SK-N-SH treated with all-trans-retinoic acid at 6 μM for 48 hours (cell line): ENCODE measurements around the gene HSD11B1L.

Experiments used
- CREB5 ChIP-seq: fragments of 250-450 bp; sonication (Bioruptor Pico); IDR thresholded peaks from 2 replicates; pipeline ENCODE4 v1.5.1; 2020; ENCODE audit warnings: low read depth, mild to moderate bottlenecking, moderate library complexity
- PPARA ChIP-seq: fragments of 250-450 bp; sonication (Bioruptor Pico); IDR thresholded peaks from 2 replicates; pipeline ENCODE4 v1.5.0; 2020; ENCODE audit warnings: mild to moderate bottlenecking, borderline replicate concordance
- SNAI2 ChIP-seq: fragments of 250-450 bp; sonication (Bioruptor Pico); IDR thresholded peaks from 2 replicates; pipeline ENCODE4 v1.5.0; 2020; ENCODE audit warnings: mild to moderate bottlenecking, moderate library complexity
- TF ChIP-seq, protein P1 (sequence below): fragments of 250-450 bp; sonication (Bioruptor Pico); IDR thresholded peaks from 2 replicates; pipeline ENCODE4 v1.8.0; 2021; ENCODE audit warnings: low read depth, mild to moderate bottlenecking, moderate library complexity, borderline replicate concordance
- TF ChIP-seq, protein P2 (sequence below): fragments of 250-450 bp; sonication (Bioruptor Pico); IDR thresholded peaks from 2 replicates; pipeline ENCODE4 v1.8.0; 2020; ENCODE audit warnings: mild to moderate bottlenecking, moderate library complexity, borderline replicate concordance

DNA sequence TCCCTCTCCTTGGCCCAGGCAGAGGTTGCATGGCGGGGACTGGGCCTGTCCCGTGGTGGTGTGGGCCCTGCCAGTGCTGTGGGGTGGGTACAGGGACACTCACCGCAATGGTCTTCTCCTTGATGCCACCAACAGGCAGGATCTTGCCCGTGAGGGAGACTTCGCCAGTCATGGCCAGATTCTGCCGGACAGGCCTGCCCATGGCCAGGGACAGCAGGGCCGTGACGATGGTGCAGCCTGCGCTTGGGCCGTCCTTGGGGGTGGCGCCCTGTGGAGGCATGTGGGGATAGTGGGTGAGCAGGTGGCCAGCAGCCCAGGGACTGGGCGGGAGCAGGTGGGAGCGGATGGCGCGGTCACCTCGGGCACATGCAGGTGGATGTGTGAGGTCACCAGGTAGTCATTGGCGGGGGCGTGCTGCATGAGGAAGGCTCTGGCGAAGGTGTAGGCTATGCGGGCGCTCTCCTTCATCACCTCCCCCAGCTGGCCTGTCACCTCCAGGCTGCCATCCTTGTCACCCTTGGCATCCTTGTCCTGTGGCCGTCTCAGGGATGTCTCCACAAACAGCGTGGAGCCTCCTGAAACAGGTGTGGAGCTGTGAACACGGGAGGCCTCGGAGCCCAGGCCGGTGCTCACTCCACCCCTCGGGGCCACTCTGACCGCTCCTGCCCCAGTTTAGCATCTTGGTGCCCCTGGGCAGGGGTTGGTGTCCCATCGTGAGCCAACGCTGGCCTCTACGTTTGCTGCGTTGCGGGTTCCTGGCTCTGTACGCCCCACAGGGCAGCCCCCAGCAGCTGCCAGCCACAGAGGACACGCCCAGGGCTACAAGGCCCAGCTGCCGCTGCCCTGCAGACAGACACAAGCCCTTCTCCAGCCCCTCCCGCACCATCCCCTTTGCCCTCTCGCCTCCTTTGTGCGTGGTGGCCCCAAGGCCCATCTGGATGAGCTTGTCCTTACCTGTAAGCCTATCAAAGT, 12.7 kb downstream of the HSD11B1L start:
- TF ChIP-seq SNAI2 (CRISPR knock-in tag) (no peak), CREB5 (CRISPR knock-in tag) (no peak), PPARA (CRISPR knock-in tag) (no peak)
- TF ChIP-seq, protein P1, sequence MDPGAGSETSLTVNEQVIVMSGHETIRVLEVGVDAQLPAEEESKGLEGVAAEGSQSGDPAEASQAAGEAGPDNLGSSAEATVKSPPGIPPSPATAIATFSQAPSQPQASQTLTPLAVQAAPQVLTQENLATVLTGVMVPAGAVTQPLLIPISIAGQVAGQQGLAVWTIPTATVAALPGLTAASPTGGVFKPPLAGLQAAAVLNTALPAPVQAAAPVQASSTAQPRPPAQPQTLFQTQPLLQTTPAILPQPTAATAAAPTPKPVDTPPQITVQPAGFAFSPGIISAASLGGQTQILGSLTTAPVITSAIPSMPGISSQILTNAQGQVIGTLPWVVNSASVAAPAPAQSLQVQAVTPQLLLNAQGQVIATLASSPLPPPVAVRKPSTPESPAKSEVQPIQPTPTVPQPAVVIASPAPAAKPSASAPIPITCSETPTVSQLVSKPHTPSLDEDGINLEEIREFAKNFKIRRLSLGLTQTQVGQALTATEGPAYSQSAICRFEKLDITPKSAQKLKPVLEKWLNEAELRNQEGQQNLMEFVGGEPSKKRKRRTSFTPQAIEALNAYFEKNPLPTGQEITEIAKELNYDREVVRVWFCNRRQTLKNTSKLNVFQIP (CRISPR knock-in tag) = no peak
- TF ChIP-seq, protein P2, sequence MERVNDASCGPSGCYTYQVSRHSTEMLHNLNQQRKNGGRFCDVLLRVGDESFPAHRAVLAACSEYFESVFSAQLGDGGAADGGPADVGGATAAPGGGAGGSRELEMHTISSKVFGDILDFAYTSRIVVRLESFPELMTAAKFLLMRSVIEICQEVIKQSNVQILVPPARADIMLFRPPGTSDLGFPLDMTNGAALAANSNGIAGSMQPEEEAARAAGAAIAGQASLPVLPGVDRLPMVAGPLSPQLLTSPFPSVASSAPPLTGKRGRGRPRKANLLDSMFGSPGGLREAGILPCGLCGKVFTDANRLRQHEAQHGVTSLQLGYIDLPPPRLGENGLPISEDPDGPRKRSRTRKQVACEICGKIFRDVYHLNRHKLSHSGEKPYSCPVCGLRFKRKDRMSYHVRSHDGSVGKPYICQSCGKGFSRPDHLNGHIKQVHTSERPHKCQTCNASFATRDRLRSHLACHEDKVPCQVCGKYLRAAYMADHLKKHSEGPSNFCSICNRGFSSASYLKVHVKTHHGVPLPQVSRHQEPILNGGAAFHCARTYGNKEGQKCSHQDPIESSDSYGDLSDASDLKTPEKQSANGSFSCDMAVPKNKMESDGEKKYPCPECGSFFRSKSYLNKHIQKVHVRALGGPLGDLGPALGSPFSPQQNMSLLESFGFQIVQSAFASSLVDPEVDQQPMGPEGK (CRISPR knock-in tag) = no peak
